Peyer's patch (tissue), 4 donors: Measurements from ENCODE around the gene KDM4C. TPM values are rescaled to one million over a fixed set of nuclear protein-coding genes. Genes with fewer than 3 reads are reported as not detected.

Source experiments
- DNase-seq, 3 donors: peaks; one replicate each; pipeline ENCODE4 v3.0.0-alpha.2; 2017 to 2019
- H3K27ac ChIP-seq, 4 donors: fragments of 200-600 bp; sonication (generic); one replicate each; pipeline ENCODE4 v1.5.1; 2016 to 2019
- H3K27me3 ChIP-seq, 2 donors: fragments of 200-600 bp; sonication (generic); one replicate each; pipeline ENCODE4 v1.5.1; 2019
- H3K36me3 ChIP-seq, 3 donors: fragments of 200-600 bp; sonication (generic); one replicate each; pipeline ENCODE4 v1.5.1; 2016 to 2019
- H3K4me1 ChIP-seq, 4 donors: fragments of 200-600 bp; sonication (generic); one replicate each; pipeline ENCODE4 v1.5.1; 2016 to 2019
- H3K4me3 ChIP-seq, 4 donors: fragments of 200-600 bp; sonication (generic); 1 replicate in 3 of 4; 2 replicates in 1 of 4; pipeline ENCODE4 v1.5.1; 2016 to 2019; ENCODE audit warnings: mild to moderate bottlenecking in 1 of 4
- H3K9me3 ChIP-seq, 4 donors: fragments of 200-600 bp; sonication (generic); one replicate each; pipeline ENCODE4 v1.5.1; 2016 to 2019; ENCODE audit warnings: mild to moderate bottlenecking in 1 of 4
- POLR2A ChIP-seq, 2 donors: fragments of 450-650 bp; IDR thresholded peaks; one replicate each; pipeline ENCODE4 v1.5.1; 2017; ENCODE audit warnings: antibody characterized with exemption in 2 of 2, mild to moderate bottlenecking in 2 of 2, moderate library complexity in 2 of 2
- total RNA-seq, 4 donors: library from RNA; depleted of rRNA; stranded (reverse); fragments of >200 nt; gene quantifications; one replicate each; pipeline ENCODE4 v1.1.0, GENCODE V29; 2016
- TF ChIP-seq, protein P1 (sequence below), 6 experiments: fragments of 450-650 bp in 4 of 6; fragments of 200-600 bp in 2 of 6; sonication (generic) in 1 of 6; IDR thresholded peaks; one replicate each; pipeline ENCODE4 v1.5.1; 2017 to 2019; ENCODE audit warnings: antibody characterized with exemption in 6 of 6, mild to moderate bottlenecking in 3 of 6, moderate library complexity in 1 of 6

The KDM4C gene
- total RNA-seq, 4 donors from 2014 or later = 90.7 to 125 (median 107) TPM

DNA sequence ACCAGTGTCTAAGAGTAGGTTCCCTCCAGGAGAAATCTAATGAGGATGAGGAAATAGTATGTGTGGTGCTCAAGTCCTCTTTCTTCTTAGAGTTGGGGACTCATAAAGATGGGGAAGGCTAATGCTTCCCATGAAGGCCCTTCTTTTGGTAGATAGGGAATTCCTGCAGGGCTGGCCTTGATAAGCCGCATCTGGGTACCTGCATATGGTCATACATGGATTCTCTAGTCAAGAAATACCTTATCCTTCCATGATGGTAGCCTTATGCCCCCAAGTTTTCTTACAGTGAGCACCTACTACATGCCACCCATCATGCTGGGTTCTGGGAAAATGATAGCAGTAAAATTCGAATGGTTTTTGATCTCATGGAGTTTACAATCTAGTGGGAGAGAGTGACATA lies 382.6 kb downstream of the KDM4C start:
- DNase-seq = no peak
- H3K27me3 ChIP-seq = no peaks in the 10 kb centered on the region
- TF ChIP-seq, protein P1, sequence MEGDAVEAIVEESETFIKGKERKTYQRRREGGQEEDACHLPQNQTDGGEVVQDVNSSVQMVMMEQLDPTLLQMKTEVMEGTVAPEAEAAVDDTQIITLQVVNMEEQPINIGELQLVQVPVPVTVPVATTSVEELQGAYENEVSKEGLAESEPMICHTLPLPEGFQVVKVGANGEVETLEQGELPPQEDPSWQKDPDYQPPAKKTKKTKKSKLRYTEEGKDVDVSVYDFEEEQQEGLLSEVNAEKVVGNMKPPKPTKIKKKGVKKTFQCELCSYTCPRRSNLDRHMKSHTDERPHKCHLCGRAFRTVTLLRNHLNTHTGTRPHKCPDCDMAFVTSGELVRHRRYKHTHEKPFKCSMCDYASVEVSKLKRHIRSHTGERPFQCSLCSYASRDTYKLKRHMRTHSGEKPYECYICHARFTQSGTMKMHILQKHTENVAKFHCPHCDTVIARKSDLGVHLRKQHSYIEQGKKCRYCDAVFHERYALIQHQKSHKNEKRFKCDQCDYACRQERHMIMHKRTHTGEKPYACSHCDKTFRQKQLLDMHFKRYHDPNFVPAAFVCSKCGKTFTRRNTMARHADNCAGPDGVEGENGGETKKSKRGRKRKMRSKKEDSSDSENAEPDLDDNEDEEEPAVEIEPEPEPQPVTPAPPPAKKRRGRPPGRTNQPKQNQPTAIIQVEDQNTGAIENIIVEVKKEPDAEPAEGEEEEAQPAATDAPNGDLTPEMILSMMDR (IDR thresholded peaks at IDR 0.05) = no peak
- TF ChIP-seq POLR2A (IDR thresholded peaks at IDR 0.05) = no peak
- H3K4me1 ChIP-seq = no peaks in the 10 kb centered on the region
- H3K4me3 ChIP-seq = no peak overlapping the region
- H3K9me3 ChIP-seq = no peaks in the 10 kb centered on the region
- H3K27ac ChIP-seq = no peak overlapping the region
- H3K36me3 ChIP-seq = peaks cover 0 to 6% (median 0%) of the 10 kb centered on the region in 3 donors

DNA sequence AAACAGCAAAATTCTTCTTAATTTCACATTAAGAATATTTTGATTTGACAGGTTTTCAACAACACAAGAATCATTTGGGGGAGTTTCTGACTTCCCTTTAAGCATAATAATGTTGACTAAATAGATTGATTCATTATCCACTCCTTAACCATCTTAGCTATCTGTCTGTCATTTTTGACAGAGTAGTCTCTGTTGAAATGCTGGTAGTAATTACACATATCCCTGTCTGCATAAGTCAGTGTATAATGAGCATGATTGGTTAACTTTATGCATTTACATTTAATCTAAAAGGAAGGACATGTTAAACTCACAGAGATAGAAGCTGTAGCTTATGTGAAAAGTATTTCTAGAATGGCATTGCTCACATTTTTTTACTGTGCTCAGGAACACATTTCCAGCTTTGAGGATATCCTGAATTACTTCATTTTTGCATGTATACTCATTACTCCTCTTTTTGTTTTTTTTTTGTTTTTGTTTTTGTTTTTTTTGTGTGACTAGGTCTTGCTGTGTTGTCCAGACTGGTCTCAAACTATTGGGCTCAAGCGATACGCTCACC lies 385.9 kb downstream of the KDM4C start:
- Histone ChIP-seq H3K27ac (no peak overlapping the region), H3K9me3 (no peaks in the 10 kb centered on the region)
- DNase-seq = no peak

DNA sequence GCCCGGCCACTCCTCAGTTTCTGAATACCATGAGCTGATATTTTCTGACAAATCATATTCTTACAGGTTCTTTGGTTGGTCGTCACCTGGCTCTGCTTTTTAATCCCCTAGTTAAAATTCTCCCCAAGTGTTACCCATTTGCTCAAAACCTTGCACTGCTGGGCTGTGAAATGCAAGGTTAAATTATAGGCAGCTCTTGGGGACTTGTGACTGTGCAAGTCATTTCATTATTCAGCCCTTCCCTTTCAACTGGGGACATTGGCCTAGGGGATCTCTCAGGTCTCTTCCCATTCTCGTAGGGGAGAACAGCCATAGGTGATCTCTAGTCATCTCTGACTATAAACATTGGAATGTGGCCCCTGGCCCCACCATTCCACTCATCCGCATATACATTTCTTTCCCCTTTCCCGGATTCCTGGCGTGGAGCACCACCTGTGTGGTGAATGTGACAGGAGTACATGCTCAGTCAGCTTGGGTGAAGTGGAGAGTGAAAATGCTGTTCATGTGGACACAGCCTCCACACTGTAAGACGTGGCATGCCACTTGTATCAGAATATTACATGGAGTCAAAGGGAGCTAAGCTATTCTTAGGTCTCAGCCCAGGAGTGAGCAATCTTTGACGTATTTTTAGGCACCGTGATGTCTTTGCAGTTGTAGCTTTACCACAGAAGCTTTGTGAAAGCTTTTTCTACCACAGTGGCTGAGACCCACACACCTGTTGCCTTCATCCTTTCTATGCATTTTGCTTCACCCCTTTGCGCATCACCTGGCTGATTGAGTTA lies 386.7 kb downstream of the KDM4C start:
- no peak overlapping the region for H3K27ac ChIP-seq
- no peaks in the 10 kb centered on the region for H3K27me3 ChIP-seq
- no peak for DNase-seq
- peaks cover 0 to 7% (median 0%) of the 10 kb centered on the region in 3 donors for H3K36me3 ChIP-seq
- TF ChIP-seq, protein P1 (IDR thresholded peaks at IDR 0.05) = no peak
- no peak for TF ChIP-seq POLR2A (IDR thresholded peaks at IDR 0.05)
- no peaks in the 10 kb centered on the region for H3K4me1 ChIP-seq
- H3K4me3 ChIP-seq = no peak overlapping the region
- no peaks in the 10 kb centered on the region for H3K9me3 ChIP-seq

More for the DNA sequence above, 385.9 kb downstream of the KDM4C start:
- Histone ChIP-seq H3K27me3 (no peaks in the 10 kb centered on the region), H3K4me1 (no peaks in the 10 kb centered on the region), H3K36me3 (peaks cover 0 to 7% (median 0%) of the 10 kb centered on the region in 3 donors), H3K4me3 (no peak overlapping the region)
- no peak for TF ChIP-seq POLR2A (IDR thresholded peaks at IDR 0.05)
- TF ChIP-seq, protein P1 (IDR thresholded peaks at IDR 0.05) = no peak

- no peak for TF ChIP-seq POLR2A (IDR thresholded peaks at IDR 0.05)
- TF ChIP-seq, protein P1 (IDR thresholded peaks at IDR 0.05) = no peak
- Histone ChIP-seq H3K27ac (no peak overlapping the region), H3K36me3 (peaks cover 0 to 7% (median 0%) of the 10 kb centered on the region in 3 donors), H3K9me3 (no peaks in the 10 kb centered on the region), H3K4me1 (no peaks in the 10 kb centered on the region), H3K27me3 (no peaks in the 10 kb centered on the region), H3K4me3 (no peak overlapping the region)
- DNase-seq = no peak
Measured at GRCh38 chr9:7145361-7146069, 387.7 kb downstream of the KDM4C start.

- TF ChIP-seq, protein P1 (IDR thresholded peaks at IDR 0.05) = no peak
- TF ChIP-seq POLR2A (IDR thresholded peaks at IDR 0.05) = no peak
- H3K27me3 ChIP-seq = no peaks in the 10 kb centered on the region
- DNase-seq = no peak
- peaks cover 0 to 7% (median 0%) of the 10 kb centered on the region in 3 donors for H3K36me3 ChIP-seq
- no peaks in the 10 kb centered on the region for H3K9me3 ChIP-seq
- H3K4me1 ChIP-seq = no peaks in the 10 kb centered on the region
- H3K4me3 ChIP-seq = no peak overlapping the region
- no peak overlapping the region for H3K27ac ChIP-seq
Measured at GRCh38 chr9:7146582-7146981, 388.8 kb downstream of the KDM4C start.
